Activated naive CD4-positive, alpha-beta T cell treated with anti-CD3 and anti-CD28 coated beads for 36 hours (primary cell): ENCODE results near the gene GJD3. TPM values are rescaled to one million over a fixed set of nuclear protein-coding genes. Genes with fewer than 3 reads are reported as not detected.

ENCODE experiments used
- CTCF ChIA-PET: fragments of 350-600 bp; sonication (Branson Sonifier 250); formaldehyde crosslinking; loops from one replicate; lab custom pipeline; 2021; ENCODE audit warnings: antibody characterized with exemption; lab: Charles Lee
- DNase-seq: peaks from one replicate; pipeline ENCODE4 v3.0.0-alpha.2; 2020
- H3K27ac Mint-ChIP-seq: one replicate; pipeline ENCODE4 v1.8.0; 2021; ENCODE audit warnings: mild to moderate bottlenecking, mixed read lengths
- H3K27me3 Mint-ChIP-seq: one replicate; pipeline ENCODE4 v1.8.0; 2021; ENCODE audit warnings: low read depth, mixed read lengths
- H3K36me3 Mint-ChIP-seq: one replicate; pipeline ENCODE4 v1.8.0; 2021; ENCODE audit warnings: low read depth, mixed read lengths
- H3K4me1 Mint-ChIP-seq: one replicate; pipeline ENCODE4 v1.8.0; 2021; ENCODE audit warnings: low read depth, mixed read lengths
- H3K4me3 Mint-ChIP-seq: one replicate; pipeline ENCODE4 v1.8.0; 2021; ENCODE audit warnings: mild to moderate bottlenecking, moderate library complexity, mixed read lengths
- H3K9me3 Mint-ChIP-seq: one replicate; pipeline ENCODE4 v1.8.0; 2021; ENCODE audit warnings: mixed read lengths
- intact Hi-C: fragments of 100-400 bp; cut with micrococcal nuclease; formaldehyde crosslinking; loops from one replicate; pipeline ENCODE4 v1.15.1; 2023
- total RNA-seq, 2 experiments: library from RNA; stranded (reverse); gene quantifications; one replicate each; pipeline ENCODE4 v1.2.3, GENCODE V29; 2021

GJD3 gene
- total RNA-seq, 2 experiments from 2014 or later: not detected

- no peaks in the 10 kb centered on the region for H3K36me3 Mint-ChIP-seq
- H3K27me3 Mint-ChIP-seq: no peaks in the 10 kb centered on the region
- H3K9me3 Mint-ChIP-seq: no peaks in the 10 kb centered on the region
- peak; percentile 80 for DNase-seq
- peaks cover 90% of the 10 kb centered on the region for H3K4me1 Mint-ChIP-seq
- intact Hi-C loops: loop anchor here (2.0 to 10.0 kb wide), 3 partner anchors 227 to 1341 kb away; no protein-coding TSS in a partner anchor
- CTCF ChIA-PET: interaction anchor here (0.8 to 3.2 kb wide), 6 partner anchors 8 to 210 kb away, joined by 3 to 13 read pairs (median 4); no protein-coding TSS in a partner anchor
- peak overlapping the region; percentile 85 for H3K4me3 Mint-ChIP-seq
- H3K27ac Mint-ChIP-seq: peak overlapping the region; percentile 93
Observed at GRCh38 chr17:40323391-40324381, 40.9 kb downstream of the GJD3 start.

- intact Hi-C loops: loop anchor here (1.0 to 10.0 kb wide), 4 partner anchors 19 to 1342 kb away; no protein-coding TSS in a partner anchor
- H3K27ac Mint-ChIP-seq: peak overlapping the region; percentile 93
- CTCF ChIA-PET: interaction anchor here (0.6 to 1.5 kb wide), 3 partner anchors 9 to 34 kb away, joined by 3 to 4 read pairs (median 4); partner anchors contain the start of gene CDC6
- H3K4me3 Mint-ChIP-seq: peak overlapping the region; percentile 85
- H3K9me3 Mint-ChIP-seq: no peaks in the 10 kb centered on the region
- peaks cover 84% of the 10 kb centered on the region for H3K4me1 Mint-ChIP-seq
- DNase-seq: peak; percentile 90
- no peaks in the 10 kb centered on the region for H3K36me3 Mint-ChIP-seq
- no peaks in the 10 kb centered on the region for H3K27me3 Mint-ChIP-seq
Observed at GRCh38 chr17:40322358-40323315, 41.9 kb downstream of the GJD3 start.

- intact Hi-C loops: loop anchor here (1.0 to 10.0 kb wide), 4 partner anchors 19 to 1343 kb away; no protein-coding TSS in a partner anchor
- H3K27ac Mint-ChIP-seq: peak overlapping the region; percentile 93
- no peaks in the 10 kb centered on the region for H3K9me3 Mint-ChIP-seq
- H3K4me3 Mint-ChIP-seq: peak overlapping the region; percentile 85
- CTCF ChIA-PET: interaction anchor here (0.6 to 1.5 kb wide), 2 partner anchors 10 to 34 kb away, joined by 4 read pairs; partner anchors contain the start of gene CDC6
- peaks cover 84% of the 10 kb centered on the region for H3K4me1 Mint-ChIP-seq
- DNase-seq: no peak
- no peaks in the 10 kb centered on the region for H3K36me3 Mint-ChIP-seq
- no peaks in the 10 kb centered on the region for H3K27me3 Mint-ChIP-seq
Observed at GRCh38 chr17:40321961-40322357, 42.6 kb downstream of the GJD3 start.

GRCh38 chr17:40321524-40321929 is 43.0 kb downstream of the GJD3 start:
- CTCF ChIA-PET: interaction anchor here (1.5 kb wide), 1 partner anchor 33 kb away, joined by 4 read pairs; the partner anchor contains the start of gene CDC6
- H3K9me3 Mint-ChIP-seq: no peaks in the 10 kb centered on the region
- H3K36me3 Mint-ChIP-seq: no peaks in the 10 kb centered on the region
- H3K27me3 Mint-ChIP-seq: no peaks in the 10 kb centered on the region
- intact Hi-C loops: loop anchor here (5.0 to 10.0 kb wide), 2 partner anchors 281 to 1343 kb away; no protein-coding TSS in a partner anchor
- peak overlapping the region; percentile 93 for H3K27ac Mint-ChIP-seq
- H3K4me1 Mint-ChIP-seq: peaks cover 81% of the 10 kb centered on the region
- peak overlapping the region; percentile 85 for H3K4me3 Mint-ChIP-seq
- no peak for DNase-seq

GRCh38 chr17:40320756-40321523 is 43.6 kb downstream of the GJD3 start:
- peak overlapping the region; percentile 85 for H3K4me3 Mint-ChIP-seq
- no peaks in the 10 kb centered on the region for H3K36me3 Mint-ChIP-seq
- no peak for DNase-seq
- peak overlapping the region; percentile 93 for H3K27ac Mint-ChIP-seq
- no peaks in the 10 kb centered on the region for H3K27me3 Mint-ChIP-seq
- H3K4me1 Mint-ChIP-seq: peaks cover 81% of the 10 kb centered on the region
- intact Hi-C loops: loop anchor here (5.0 to 10.0 kb wide), 2 partner anchors 281 to 1344 kb away; no protein-coding TSS in a partner anchor
- CTCF ChIA-PET: interaction anchor here (0.8 to 1.8 kb wide), 5 partner anchors 25 to 308 kb away, joined by 3 to 6 read pairs (median 3); no protein-coding TSS in a partner anchor
- H3K9me3 Mint-ChIP-seq: no peaks in the 10 kb centered on the region

GRCh38 chr17:40319651-40320540 is 44.6 kb downstream of the GJD3 start:
- CTCF ChIA-PET: interaction anchor here (0.7 to 3.5 kb wide), 11 partner anchors 8 to 307 kb away, joined by 3 to 29 read pairs (median 4); no protein-coding TSS in a partner anchor
- no peaks in the 10 kb centered on the region for H3K27me3 Mint-ChIP-seq

GRCh38 chr17:40318830-40319391 is 45.6 kb downstream of the GJD3 start:
- CTCF ChIA-PET: interaction anchor here (0.6 to 3.5 kb wide), 9 partner anchors 9 to 117 kb away, joined by 3 to 29 read pairs (median 4); no protein-coding TSS in a partner anchor
- no peak for DNase-seq
- no peaks in the 10 kb centered on the region for H3K9me3 Mint-ChIP-seq
- intact Hi-C loops: loop anchor here (1.0 to 2.0 kb wide), 7 partner anchors 7 to 242 kb away; partner anchors contain the start of genes CDC6 and WIPF2
- peak overlapping the region; percentile 90 for H3K27ac Mint-ChIP-seq
- H3K4me1 Mint-ChIP-seq: peaks cover 79% of the 10 kb centered on the region
- H3K27me3 Mint-ChIP-seq: no peaks in the 10 kb centered on the region
- H3K36me3 Mint-ChIP-seq: no peaks in the 10 kb centered on the region
- H3K4me3 Mint-ChIP-seq: peak overlapping the region; percentile 85

More at GRCh38 chr17:40319651-40320540, 44.6 kb downstream of the GJD3 start:
- Mint-ChIP-seq H3K9me3 (no peaks in the 10 kb centered on the region), H3K4me3 (peak overlapping the region; percentile 85), H3K4me1 (peaks cover 80% of the 10 kb centered on the region), H3K36me3 (no peaks in the 10 kb centered on the region), H3K27ac (peak overlapping the region; percentile 93)
- DNase-seq: peak; percentile 76
- intact Hi-C loops: loop anchor here (2.0 to 10.0 kb wide), 3 partner anchors 221 to 1345 kb away; no protein-coding TSS in a partner anchor

- peaks cover 75% of the 10 kb centered on the region for H3K4me1 Mint-ChIP-seq
- peak; percentile 94 for DNase-seq
- H3K36me3 Mint-ChIP-seq: no peaks in the 10 kb centered on the region
- intact Hi-C loops: loop anchor here (1.0 to 2.0 kb wide), 7 partner anchors 8 to 243 kb away; partner anchors contain the start of genes CDC6 and WIPF2
- H3K27ac Mint-ChIP-seq: peak overlapping the region; percentile 90
- H3K27me3 Mint-ChIP-seq: no peaks in the 10 kb centered on the region
- no peaks in the 10 kb centered on the region for H3K9me3 Mint-ChIP-seq
- CTCF ChIA-PET: interaction anchor here (0.7 to 3.5 kb wide), 11 partner anchors 11 to 222 kb away, joined by 3 to 55 read pairs (median 5); no protein-coding TSS in a partner anchor
- peak overlapping the region; percentile 85 for H3K4me3 Mint-ChIP-seq
Observed at GRCh38 chr17:40317880-40318829, 46.4 kb downstream of the GJD3 start.
